Stomach (tissue), 9 donors: Measurements from ENCODE around the gene ACTL8. TPM values are rescaled to one million over a fixed set of nuclear protein-coding genes. Genes with fewer than 3 reads are reported as not detected.

Experiments used
- DNase-seq, 2 donors: peaks; one replicate each; pipeline versions ENCODE4 v3.0.0 to v3.0.0-alpha.2; 2013 to 2019
- H3K27ac ChIP-seq, 5 donors: fragments of 200-600 bp in 4 of 5; sonication (generic) in 4 of 5; one replicate each; pipeline ENCODE4 v1.5.1; 2013 to 2019; ENCODE audit warnings: mild to moderate bottlenecking in 1 of 5, moderate library complexity in 1 of 5
- H3K27me3 ChIP-seq, 3 donors: fragments of 200-600 bp; sonication (generic); one replicate each; pipeline ENCODE4 v1.5.1; 2017 to 2019; ENCODE audit warnings: mixed run types in 1 of 3
- H3K36me3 ChIP-seq, 4 donors: fragments of 200-600 bp; sonication (generic); 1 replicate in 3 of 4; 2 replicates in 1 of 4; pipeline ENCODE4 v1.5.1; 2016 to 2019
- H3K4me1 ChIP-seq, 4 donors: fragments of 200-600 bp; sonication (generic); one replicate each; pipeline ENCODE4 v1.5.1; 2016 to 2019
- H3K4me3 ChIP-seq, 4 donors: fragments of 200-600 bp; sonication (generic) in 3 of 4; one replicate each; pipeline ENCODE4 v1.5.1; 2016 to 2019; ENCODE audit warnings: mild to moderate bottlenecking in 1 of 4
- H3K9me3 ChIP-seq, 4 donors: fragments of 200-600 bp; sonication (generic); one replicate each; pipeline ENCODE4 v1.5.1; 2016 to 2019
- CTCF ChIP-seq, 7 experiments: fragments of 450-650 bp in 4 of 7; fragments of 200-600 bp in 3 of 7; sonication (generic) in 3 of 7; IDR thresholded peaks; one replicate each; pipeline ENCODE4 v1.5.1; 2016 to 2019; ENCODE audit warnings: antibody characterized with exemption in 7 of 7, control low read depth in 2 of 7, mild to moderate bottlenecking in 1 of 7
- EP300 ChIP-seq: sonication (generic); formaldehyde crosslinking; IDR thresholded peaks from one replicate; pipeline ENCODE4 v1.6.1; 2017; ENCODE audit warnings: antibody characterized with exemption
- POLR2A ChIP-seq, 4 donors: fragments of 450-650 bp; IDR thresholded peaks; one replicate each; pipeline ENCODE4 v1.6.1; 2016; ENCODE audit warnings: antibody characterized with exemption in 4 of 4, control low read depth in 2 of 4, mild to moderate bottlenecking in 1 of 4, moderate library complexity in 1 of 4
- POLR2AphosphoS5 ChIP-seq, 3 donors: sonication (generic); formaldehyde crosslinking; IDR thresholded peaks; one replicate each; pipeline ENCODE4 v1.6.1; 2016; ENCODE audit warnings: antibody characterized with exemption in 3 of 3
- WGBS, 5 donors: extraction: QIAGEN DNeasy Blood & Tissue Kit in 3 of 5; methylation state at CpG; one replicate each; pipeline versions ENCODE4 v1.1.5 to v1.1.7; 2013 to 2018; 5-methylcytosine and 5-hydroxymethylcytosine counted together
- intact Hi-C: fragments of 100-400 bp; cut with DNase I; formaldehyde crosslinking; loops from one replicate; pipeline ENCODE4 v1.15.1; 2023; ENCODE audit warnings: low total_unique reads
- polyA plus RNA-seq, 3 donors: library from polyadenylated mRNA; stranded (reverse); fragments of 200-250 nt; gene quantifications; one replicate each; pipeline ENCODE4 v1.2.3, GENCODE V29; 2013
- total RNA-seq, 5 donors: library from RNA; depleted of rRNA; stranded (reverse); fragments of >200 nt; gene quantifications; one replicate each; pipeline versions ENCODE4 v1.1.0 to v1.2.3, GENCODE V29; 2014 to 2016
- donor health status: healthy with polysubstance abuse.
- donor health status: Bipolar disorder and iron deficiency.
- donor health status: healthy.

The ACTL8 gene
- total and polyA plus RNA-seq, 8 donors, result not detected

- Histone ChIP-seq H3K4me3 (no peak overlapping the region), H3K27me3 (peaks cover 0 to 51% (median 0%) of the 10 kb centered on the region in 3 donors), H3K36me3 (no peaks in the 10 kb centered on the region), H3K27ac (no peak overlapping the region), H3K9me3 (no peaks in the 10 kb centered on the region), H3K4me1 (no peaks in the 10 kb centered on the region)
- DNase-seq, result peak in 1 of 2 donors; percentile 20
- intact Hi-C loops, result no loop called here
- WGBS, 5 donors, result 68 to 79% (median 73%) methylated on average over 11 of the region's 11 CpGs
- TF ChIP-seq EP300, result no peak
- TF ChIP-seq CTCF (IDR thresholded peaks at IDR 0.05), result no peak
- TF ChIP-seq POLR2A (IDR thresholded peaks at IDR 0.05), result no peak
- no peak for TF ChIP-seq POLR2AphosphoS5 (IDR thresholded peaks at IDR 0.05)
Measured at GRCh38 chr1:17802164-17802563, 47.0 kb downstream of the ACTL8 start.

- DNase-seq, result peak in 1 of 2 donors; percentile 17
- no peaks in the 10 kb centered on the region for H3K9me3 ChIP-seq
- no peaks in the 10 kb centered on the region for H3K36me3 ChIP-seq
- H3K27me3 ChIP-seq, result peaks cover 0 to 46% (median 0%) of the 10 kb centered on the region in 3 donors
- TF ChIP-seq CTCF (IDR thresholded peaks at IDR 0.05), result no peak
- no peak for TF ChIP-seq EP300
- 76 to 83% (median 81%) methylated on average over 7 of the region's 7 CpGs for WGBS, 5 donors
- intact Hi-C loops, result no loop called here
- no peak overlapping the region for H3K27ac ChIP-seq
- no peaks in the 10 kb centered on the region for H3K4me1 ChIP-seq
- no peak overlapping the region for H3K4me3 ChIP-seq
Measured at GRCh38 chr1:17802945-17803344, 47.8 kb downstream of the ACTL8 start.

- H3K27me3 ChIP-seq, result peaks cover 0 to 35% (median 0%) of the 10 kb centered on the region in 3 donors
- intact Hi-C loops, result no loop called here
- no peak overlapping the region for H3K4me3 ChIP-seq
- TF ChIP-seq EP300 (no peak), POLR2AphosphoS5 (IDR thresholded peaks at IDR 0.05) (no peak), CTCF (IDR thresholded peaks at IDR 0.05) (no peak), POLR2A (IDR thresholded peaks at IDR 0.05) (no peak)
- DNase-seq, result no peak
- H3K36me3 ChIP-seq, result no peaks in the 10 kb centered on the region
- H3K9me3 ChIP-seq, result peaks cover 0 to 5% (median 2%) of the 10 kb centered on the region in 4 donors
- WGBS, 5 donors, result 66 to 75% (median 72%) methylated on average over 10 of the region's 10 CpGs
- H3K27ac ChIP-seq, result no peak overlapping the region
- no peaks in the 10 kb centered on the region for H3K4me1 ChIP-seq
Measured at GRCh38 chr1:17805869-17806684, 50.9 kb downstream of the ACTL8 start.

- no peak for TF ChIP-seq EP300
- no peak for TF ChIP-seq POLR2A (IDR thresholded peaks at IDR 0.05)
- TF ChIP-seq POLR2AphosphoS5 (IDR thresholded peaks at IDR 0.05), result no peak
- no peak for TF ChIP-seq CTCF (IDR thresholded peaks at IDR 0.05)
- H3K36me3 ChIP-seq, result no peaks in the 10 kb centered on the region
- peaks cover 0 to 30% (median 0%) of the 10 kb centered on the region in 3 donors for H3K27me3 ChIP-seq
- intact Hi-C loops, result no loop called here
- 60 to 76% (median 75%) methylated on average over 6 of the region's 6 CpGs for WGBS, 5 donors
- no peak for DNase-seq
- no peak overlapping the region for H3K27ac ChIP-seq
- peaks cover 0 to 5% (median 2%) of the 10 kb centered on the region in 4 donors for H3K9me3 ChIP-seq
- H3K4me1 ChIP-seq, result no peaks in the 10 kb centered on the region
- no peak overlapping the region for H3K4me3 ChIP-seq
Measured at GRCh38 chr1:17808816-17809215, 53.7 kb downstream of the ACTL8 start.
